GM21367 (cell line): ENCODE measurements around the gene ZFYVE28.

Experiments
- ATAC-seq: cut with Tn5 transposase; IDR thresholded peaks from one replicate; pipeline ENCODE4 v1.9.1; 2021; ENCODE audit not compliant: unreplicated experiment

The ZFYVE28 gene

DNA sequence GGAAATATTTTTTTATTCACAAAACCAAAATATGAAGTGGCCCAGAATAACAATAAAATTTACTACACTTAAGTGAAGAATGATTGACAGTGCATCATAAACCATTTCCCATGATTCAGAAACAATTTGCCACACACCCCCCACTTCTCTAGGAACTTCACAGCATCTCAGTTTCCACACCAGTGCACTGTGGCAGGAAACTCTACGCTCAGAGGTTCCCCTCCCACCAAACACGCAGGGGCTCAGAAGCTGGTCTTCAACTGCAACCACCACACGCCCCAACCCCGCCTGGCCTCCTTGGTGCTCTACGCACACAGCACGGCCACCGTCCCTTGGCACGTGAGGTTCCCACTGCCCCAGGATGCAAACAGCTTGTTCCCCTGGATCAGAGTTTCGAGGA is 63.7 kb downstream of the ZFYVE28 start:
- ATAC-seq = no peak

GRCh38 chr4:2354118-2354517 is 64.3 kb downstream of the ZFYVE28 start:
- ATAC-seq = no peak

GRCh38 chr4:2353222-2354107 is 65.0 kb downstream of the ZFYVE28 start:
- ATAC-seq = no peak

DNA sequence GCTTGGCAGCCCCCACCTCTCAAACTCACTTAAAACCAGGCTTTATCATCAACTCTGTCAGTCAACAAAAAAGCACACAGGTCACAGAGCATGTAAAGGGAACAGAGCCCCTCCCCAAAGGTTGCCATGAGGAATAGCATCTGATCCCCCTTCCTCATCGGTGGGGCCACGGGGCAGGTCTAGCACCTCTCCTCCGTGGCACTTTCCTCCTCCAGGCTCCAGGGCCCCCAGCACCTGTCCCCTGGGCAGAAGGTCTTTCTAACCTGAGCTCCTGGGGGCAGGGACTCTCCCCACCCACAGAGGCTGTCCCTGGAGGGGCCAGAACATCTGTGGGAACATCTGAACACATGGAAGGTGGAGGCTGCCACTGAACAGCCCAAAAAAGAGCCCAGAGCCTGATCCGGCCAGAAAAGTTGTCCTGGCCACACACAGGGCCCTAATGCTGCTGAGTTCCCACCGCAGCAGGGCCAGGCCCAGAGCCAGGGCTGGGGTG is 65.7 kb downstream of the ZFYVE28 start:
- ATAC-seq = no peak

- no peak for ATAC-seq
Measured at GRCh38 chr4:2352171-2352570, 66.3 kb downstream of the ZFYVE28 start.

- ATAC-seq = no peak
Measured at GRCh38 chr4:2350982-2351381, 67.5 kb downstream of the ZFYVE28 start.

GRCh38 chr4:2348786-2349185 is 69.7 kb downstream of the ZFYVE28 start:
- no peak for ATAC-seq

- no peak for ATAC-seq
Measured at GRCh38 chr4:2347190-2347589, 71.3 kb downstream of the ZFYVE28 start.

GRCh38 chr4:2343476-2343875 is 75.0 kb downstream of the ZFYVE28 start:
- ATAC-seq = no peak

- ATAC-seq = no peak
Measured at GRCh38 chr4:2341911-2342652, 76.4 kb downstream of the ZFYVE28 start.

- no peak for ATAC-seq
Measured at GRCh38 chr4:2341261-2341841, 77.1 kb downstream of the ZFYVE28 start.

DNA sequence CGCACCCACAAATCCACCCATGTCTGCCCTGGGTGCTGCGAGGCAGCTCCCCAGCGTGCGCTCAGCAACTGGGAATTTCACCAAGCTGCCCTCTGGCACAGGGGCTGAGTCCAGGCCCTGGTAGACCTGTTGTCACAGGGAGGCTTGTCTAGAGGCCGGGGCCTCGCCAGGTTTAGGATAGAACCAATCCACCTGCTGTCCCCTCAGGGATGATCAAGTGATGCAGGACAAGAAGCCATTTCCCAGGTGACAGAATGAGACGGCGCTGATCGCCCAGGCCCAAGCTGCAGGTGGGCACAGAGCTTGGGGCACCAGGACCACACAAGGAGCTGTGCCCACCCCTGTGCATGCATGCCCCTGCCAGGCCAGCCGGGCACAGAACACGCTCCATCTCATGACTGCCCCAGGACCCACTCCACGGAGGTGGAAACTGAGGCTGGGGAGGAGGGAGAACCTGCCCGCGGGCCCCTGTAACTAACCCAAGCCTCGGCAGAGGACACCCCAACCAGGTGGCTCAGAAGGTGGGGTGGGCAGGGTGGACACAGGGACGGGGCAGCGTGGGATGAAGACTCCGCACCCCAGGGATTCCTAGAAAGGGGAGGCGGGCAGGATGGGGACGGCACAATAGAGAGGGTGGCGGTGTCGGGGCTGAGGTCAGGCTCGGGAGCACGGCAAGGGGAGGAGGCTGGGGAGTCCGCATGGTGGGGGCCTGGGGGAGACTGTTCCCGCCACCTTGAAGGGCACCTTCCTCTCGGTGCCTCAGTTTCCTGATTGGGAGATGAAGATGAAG is 78.0 kb downstream of the ZFYVE28 start:
- no peak for ATAC-seq

- no peak for ATAC-seq
Measured at GRCh38 chr4:2339458-2340271, 78.8 kb downstream of the ZFYVE28 start.

DNA sequence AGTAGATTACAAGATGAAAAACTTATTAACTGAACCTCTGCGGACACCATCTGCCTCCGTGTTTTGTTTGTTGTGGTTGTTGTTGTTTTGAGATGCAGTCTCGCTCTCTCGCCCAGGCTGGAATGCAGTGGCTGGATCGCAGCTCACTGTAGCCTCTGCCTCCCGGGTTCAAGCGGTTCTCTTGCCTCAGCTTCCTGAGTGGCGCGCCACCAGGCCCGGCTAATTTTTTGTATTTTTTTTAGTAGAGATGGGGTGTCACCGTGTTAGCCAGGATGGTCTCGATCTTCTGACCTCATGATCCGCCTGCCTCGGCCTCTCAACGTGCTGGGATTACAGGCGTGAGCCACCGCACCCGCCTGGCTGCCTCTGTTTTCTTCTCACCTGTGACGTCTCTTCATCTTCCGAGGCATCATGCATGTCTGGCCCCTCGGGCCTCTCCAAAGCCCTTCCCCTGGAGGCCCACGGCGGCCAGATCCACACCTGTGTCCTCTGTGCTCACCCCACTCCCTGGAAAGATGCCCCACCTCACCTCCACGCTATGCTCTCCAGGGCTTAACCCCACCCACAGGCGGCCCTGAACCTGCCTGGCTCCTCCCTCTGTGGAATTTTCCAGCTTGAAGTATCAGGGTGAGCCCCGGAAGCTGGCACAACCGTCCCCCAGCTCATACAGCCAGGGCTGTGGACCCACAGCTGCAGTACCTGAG is 79.5 kb downstream of the ZFYVE28 start:
- ATAC-seq = no peak

DNA sequence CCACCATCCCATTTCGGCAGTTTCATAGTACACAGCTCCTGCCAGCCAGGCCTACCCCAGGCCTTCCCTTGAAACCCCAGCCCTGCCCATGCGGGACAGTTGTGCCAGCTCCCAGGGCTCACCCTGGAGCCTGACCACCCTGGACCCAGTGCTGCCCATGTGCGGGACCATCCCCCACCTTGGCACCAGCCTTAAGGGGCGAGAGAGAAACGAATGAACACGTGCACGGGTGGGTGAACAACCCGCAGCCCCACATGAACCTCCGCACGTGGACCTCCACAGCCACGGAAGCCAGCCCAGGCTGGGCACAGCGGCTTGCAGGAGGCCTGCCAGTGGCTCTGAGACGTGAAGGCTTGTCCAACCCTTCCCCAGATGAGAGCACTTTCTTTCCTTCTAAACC is 80.5 kb downstream of the ZFYVE28 start:
- no peak for ATAC-seq

- ATAC-seq = no peak
Measured at GRCh38 chr4:2337131-2337723, 81.2 kb downstream of the ZFYVE28 start.

DNA sequence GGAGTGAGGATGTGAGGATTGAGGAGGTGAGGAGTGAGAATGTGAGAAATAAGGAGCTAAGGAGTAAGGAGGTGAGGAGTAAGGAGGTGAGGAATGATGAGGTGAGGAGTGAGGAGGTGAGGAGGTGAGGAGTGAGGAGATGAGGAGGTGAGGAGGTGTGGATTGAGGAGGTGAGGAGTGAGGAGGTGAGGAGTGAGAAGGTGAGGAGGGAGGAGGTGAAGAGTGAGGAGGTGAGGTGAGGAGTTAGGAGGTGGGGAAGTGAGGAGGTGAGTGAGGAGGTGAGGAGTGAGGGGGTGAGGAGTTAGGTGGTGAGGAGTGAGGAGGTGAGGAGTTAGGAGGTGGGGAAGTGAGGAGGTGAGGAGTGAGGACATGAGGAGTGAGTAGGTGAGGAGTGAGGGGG is 81.8 kb downstream of the ZFYVE28 start:
- ATAC-seq = no peak

DNA sequence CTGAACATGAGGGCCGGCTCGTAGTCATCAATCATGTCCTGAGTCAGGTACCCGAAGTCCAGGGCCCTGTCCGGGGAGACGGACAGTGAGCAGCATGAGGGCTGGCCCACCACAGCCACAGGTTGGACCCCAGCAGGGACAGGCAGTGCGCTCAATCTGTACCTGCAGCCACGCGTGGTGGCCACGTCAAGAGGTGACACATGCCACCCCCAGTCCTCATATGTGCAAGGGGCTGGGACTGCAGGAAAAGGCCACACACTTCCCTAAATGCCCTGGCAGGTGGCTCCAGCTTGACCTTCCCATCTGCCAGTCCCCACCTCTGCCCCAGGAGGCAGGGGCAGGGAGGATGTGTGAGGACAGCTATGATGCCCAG is 82.7 kb downstream of the ZFYVE28 start:
- ATAC-seq = no peak
